DOHH2 (cell line): ENCODE measurements around the gene C1orf159.

ENCODE experiments used
- H3F3A ChIP-seq: fragments of 200-600 bp; sonication (generic), shearing (Covaris generic); 2 replicates; pipeline ENCODE4 v1.6.0; 2016; ENCODE audit warnings: antibody characterized with exemption, mild to moderate bottlenecking; ENCODE audit not compliant: control insufficient read depth, insufficient read depth
- H3K27ac ChIP-seq: fragments of 200-600 bp; sonication (generic); 2 replicates; pipeline ENCODE4 v1.5.1; 2014; ENCODE audit warnings: low read depth, mild to moderate bottlenecking, low read length, moderate library complexity
- H3K27me3 ChIP-seq: fragments of 200-600 bp; sonication (generic); 2 replicates; pipeline ENCODE4 v1.6.1; 2014; ENCODE audit warnings: mild to moderate bottlenecking, low read length, mixed read lengths; ENCODE audit not compliant: control insufficient read depth
- H3K36me3 ChIP-seq: fragments of 200-600 bp; sonication (generic); 2 replicates; pipeline ENCODE4 v1.6.1; 2014; ENCODE audit warnings: mild to moderate bottlenecking, low read length, moderate library complexity, mixed read lengths; ENCODE audit not compliant: control insufficient read depth
- H3K4me1 ChIP-seq: fragments of 200-600 bp; sonication (generic); 2 replicates; pipeline ENCODE4 v1.6.1; 2014; ENCODE audit warnings: mild to moderate bottlenecking, low read length, mixed read lengths; ENCODE audit not compliant: control insufficient read depth
- H3K4me2 ChIP-seq: fragments of 200-600 bp; sonication (generic); 2 replicates; pipeline ENCODE4 v1.6.0; 2014; ENCODE audit warnings: mild to moderate bottlenecking, low read length, moderate library complexity
- H3K4me3 ChIP-seq: fragments of 200-600 bp; sonication (generic); 2 replicates; pipeline ENCODE4 v1.5.1; 2014; ENCODE audit warnings: mild to moderate bottlenecking, low read length, mixed read lengths
- H3K79me2 ChIP-seq: fragments of 200-600 bp; sonication (generic); 2 replicates; pipeline ENCODE4 v1.6.1; 2014; ENCODE audit warnings: mild to moderate bottlenecking, low read length, mixed read lengths; ENCODE audit not compliant: control insufficient read depth
- H3K9me2 ChIP-seq: fragments of 200-600 bp; sonication (generic); replicated peaks from 2 replicates; pipeline ENCODE4 v1.6.1; 2014; ENCODE audit warnings: mild to moderate bottlenecking, low read length, mixed read lengths; ENCODE audit not compliant: control insufficient read depth
- H3K9me3 ChIP-seq: fragments of 200-600 bp; sonication (generic); 2 replicates; pipeline ENCODE4 v1.6.1; 2014; ENCODE audit warnings: antibody characterized with exemption, low read length, mixed read lengths; ENCODE audit not compliant: control insufficient read depth, insufficient read depth
- H4K20me1 ChIP-seq: fragments of 200-600 bp; sonication (generic); 2 replicates; pipeline ENCODE4 v1.6.0; 2014; ENCODE audit warnings: low read depth, mild to moderate bottlenecking, antibody characterized with exemption, low read length, moderate library complexity; ENCODE audit not compliant: control insufficient read depth, insufficient read depth
- CTCF ChIP-seq: fragments of 200-600 bp; sonication (generic); IDR thresholded peaks from one replicate; pipeline ENCODE4 v1.5.1; 2014; ENCODE audit warnings: antibody characterized with exemption, mild to moderate bottlenecking, low read depth, low read length; ENCODE audit not compliant: poor library complexity, severe bottlenecking
- EZH2phosphoT487 ChIP-seq: fragments of 200-600 bp; sonication (generic); IDR thresholded peaks from 2 replicates; pipeline ENCODE4 v1.6.1; 2017; ENCODE audit warnings: borderline replicate concordance, mild to moderate bottlenecking, antibody characterized with exemption, low read length, moderate library complexity, mixed read lengths

Gene C1orf159

GRCh38 chr1:1062348-1063163 is 53.3 kb downstream of the C1orf159 start:
- Histone ChIP-seq H3K27ac (no peak overlapping the region), H3K79me2 (no peaks in the 10 kb centered on the region), H3K4me1 (peaks cover 25% of the 10 kb centered on the region), H4K20me1 (no peaks in the 10 kb centered on the region), H3K36me3 (no peaks in the 10 kb centered on the region), H3F3A (no peaks in the 10 kb centered on the region), H3K4me2 (no peak overlapping the region), H3K27me3 (peaks cover 62% of the 10 kb centered on the region), H3K4me3 (no peak overlapping the region), H3K9me2 (no peaks in the 10 kb centered on the region), H3K9me3 (no peaks in the 10 kb centered on the region)
- TF ChIP-seq CTCF (no peak), EZH2phosphoT487 (no peak)

GRCh38 chr1:1061682-1062345 is 54.1 kb downstream of the C1orf159 start:
- Histone ChIP-seq H3K4me1 (peaks cover 25% of the 10 kb centered on the region), H3K9me3 (no peaks in the 10 kb centered on the region), H3K27ac (no peak overlapping the region), H3K9me2 (no peaks in the 10 kb centered on the region), H3K4me2 (no peak overlapping the region), H3K27me3 (peaks cover 60% of the 10 kb centered on the region), H3K79me2 (no peaks in the 10 kb centered on the region), H4K20me1 (no peaks in the 10 kb centered on the region), H3F3A (no peaks in the 10 kb centered on the region), H3K4me3 (no peak overlapping the region), H3K36me3 (no peaks in the 10 kb centered on the region)
- no peak for TF ChIP-seq CTCF
- no peak for TF ChIP-seq EZH2phosphoT487

GRCh38 chr1:1060281-1061000 is 55.4 kb downstream of the C1orf159 start:
- H3K9me2 ChIP-seq, result no peaks in the 10 kb centered on the region
- H3K27ac ChIP-seq, result no peak overlapping the region
- H3K4me1 ChIP-seq, result peaks cover 25% of the 10 kb centered on the region
- no peaks in the 10 kb centered on the region for H4K20me1 ChIP-seq
- TF ChIP-seq EZH2phosphoT487 (no peak), CTCF (no peak)
- H3K27me3 ChIP-seq, result peaks cover 56% of the 10 kb centered on the region
- H3K36me3 ChIP-seq, result no peaks in the 10 kb centered on the region
- H3K4me2 ChIP-seq, result no peak overlapping the region
- H3K79me2 ChIP-seq, result no peaks in the 10 kb centered on the region
- H3K4me3 ChIP-seq, result no peak overlapping the region
- no peaks in the 10 kb centered on the region for H3F3A ChIP-seq
- H3K9me3 ChIP-seq, result no peaks in the 10 kb centered on the region
